Stimulated activated effector memory CD8-positive, alpha-beta T cell treated with anti-CD3 and anti-CD28 coated beads, Interleukin-12 subunit alpha, Interleukin-12 subunit beta, amount 100 ng/mL, for 72 hours (primary cell): ENCODE data around the gene NPAS3.

Experiments
- ATAC-seq: fragments of 150-1000 bp; cut with Tn5 transposase; 2 replicates; pipeline ENCODE4 v1.10.0; 2021
- DNase-seq, 2 donors: peaks; one replicate each; pipeline ENCODE4 v3.0.0; 2021 to 2022; ENCODE audit warnings: low spot score in 2 of 2
- H3K27ac Mint-ChIP-seq: one replicate; pipeline ENCODE4 v1.8.0; 2022; ENCODE audit warnings: mild to moderate bottlenecking, mixed read lengths
- H3K36me3 Mint-ChIP-seq: one replicate; pipeline ENCODE4 v1.8.0; 2022; ENCODE audit warnings: mild to moderate bottlenecking, mixed read lengths
- H3K4me1 Mint-ChIP-seq: one replicate; pipeline ENCODE4 v1.8.0; 2022; ENCODE audit warnings: mixed read lengths
- H3K4me3 Mint-ChIP-seq: one replicate; pipeline ENCODE4 v1.8.0; 2022; ENCODE audit warnings: mild to moderate bottlenecking, mixed read lengths
- H3K9me3 Mint-ChIP-seq: one replicate; pipeline ENCODE4 v1.8.0; 2022; ENCODE audit warnings: mixed read lengths

NPAS3 gene

DNA sequence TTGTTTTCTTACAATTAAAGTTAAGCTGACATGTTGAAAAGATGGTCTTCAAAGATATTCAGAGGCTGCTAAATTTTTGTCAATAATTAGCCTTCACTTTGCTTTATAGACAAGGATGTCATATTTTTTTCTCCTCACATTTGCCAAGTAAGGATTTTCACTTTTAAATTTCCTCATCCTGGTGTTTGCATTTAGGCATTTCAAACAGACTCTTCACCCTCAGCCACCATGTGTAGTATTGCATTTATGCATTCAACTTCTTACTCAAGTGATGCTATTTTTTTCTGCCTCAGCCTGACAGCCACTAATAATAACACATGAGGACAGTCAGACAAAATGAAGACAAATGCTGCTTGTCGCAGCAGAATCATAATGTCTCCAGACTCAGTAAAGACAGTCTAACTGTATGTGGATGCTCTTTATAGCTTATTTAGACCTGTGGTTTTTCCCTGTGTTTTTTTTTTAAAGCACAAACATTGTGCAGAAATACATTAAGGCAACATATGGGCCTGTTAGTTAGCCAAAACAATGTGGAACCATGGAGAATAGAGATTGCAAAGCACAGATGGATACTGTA lies 481.5 kb downstream of the NPAS3 start:
- Mint-ChIP-seq H3K4me3 (no peak overlapping the region), H3K27ac (no peak overlapping the region), H3K9me3 (peaks cover 2% of the 10 kb centered on the region), H3K4me1 (no peaks in the 10 kb centered on the region), H3K36me3 (no peaks in the 10 kb centered on the region)
- DNase-seq (no peak), ATAC-seq (no peak)

DNA sequence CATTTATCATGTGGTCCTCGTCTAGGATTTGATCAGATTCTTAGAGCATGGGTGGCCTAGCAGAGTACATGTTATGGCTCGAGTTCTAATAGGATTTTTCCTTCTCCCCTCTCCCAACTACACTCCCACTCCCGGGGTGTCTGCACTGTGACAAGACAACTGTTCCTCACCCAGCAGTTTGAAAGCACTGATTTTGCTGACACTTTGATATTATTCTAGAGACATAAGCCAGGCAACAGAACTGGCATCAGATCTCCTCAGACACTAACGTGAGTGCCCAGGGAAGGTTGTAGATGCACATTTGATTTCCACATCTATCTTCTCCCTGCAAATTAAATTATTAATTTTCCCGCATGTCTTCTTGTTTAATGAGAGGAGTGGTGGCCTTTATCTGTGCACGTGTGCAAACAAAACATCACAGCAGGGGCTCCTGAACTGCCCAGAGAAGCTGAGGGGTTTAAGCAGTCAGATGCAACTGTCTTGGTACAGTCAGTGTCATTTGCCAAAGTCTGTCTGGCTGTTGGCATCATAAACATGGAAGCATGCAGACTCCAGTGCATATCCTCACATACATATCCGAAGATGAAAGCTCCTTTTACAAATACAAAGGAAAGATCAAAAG lies 491.8 kb downstream of the NPAS3 start:
- peaks cover 2% of the 10 kb centered on the region for H3K9me3 Mint-ChIP-seq
- DNase-seq, result no peak
- H3K4me1 Mint-ChIP-seq, result no peaks in the 10 kb centered on the region
- H3K36me3 Mint-ChIP-seq, result no peaks in the 10 kb centered on the region
- no peak for ATAC-seq
- H3K27ac Mint-ChIP-seq, result no peak overlapping the region
- H3K4me3 Mint-ChIP-seq, result no peak overlapping the region

DNA sequence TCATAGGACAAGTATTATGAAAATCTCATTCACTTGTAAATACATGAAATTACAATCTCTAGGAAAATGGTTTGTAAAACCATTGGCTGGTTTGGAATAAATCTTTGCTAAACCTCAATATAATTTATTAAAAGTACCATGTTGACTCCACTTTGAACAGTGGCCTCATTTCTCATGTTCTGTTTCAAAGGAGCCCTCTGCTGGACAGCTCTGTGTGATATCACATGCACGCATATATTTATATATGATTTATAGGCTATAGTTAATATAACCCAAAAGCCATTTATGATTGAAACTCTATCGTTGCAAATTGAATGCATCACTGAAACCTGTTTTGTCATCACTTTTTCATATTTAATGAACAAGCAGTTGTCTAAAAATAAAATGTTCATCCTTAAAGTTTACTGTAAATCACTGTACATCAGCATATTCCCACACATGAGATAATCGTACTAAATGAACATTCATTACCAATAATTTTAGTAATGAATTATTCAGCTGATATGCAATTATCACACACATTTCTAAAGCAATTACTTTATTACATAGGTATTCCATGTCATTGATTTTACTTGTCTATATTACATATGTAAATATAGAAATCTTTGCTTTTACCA lies 493.8 kb downstream of the NPAS3 start:
- Mint-ChIP-seq H3K36me3 (no peaks in the 10 kb centered on the region), H3K4me3 (no peak overlapping the region), H3K9me3 (peaks cover 5% of the 10 kb centered on the region), H3K27ac (no peak overlapping the region), H3K4me1 (peaks cover 4% of the 10 kb centered on the region)
- DNase-seq, result no peak
- no peak for ATAC-seq

DNA sequence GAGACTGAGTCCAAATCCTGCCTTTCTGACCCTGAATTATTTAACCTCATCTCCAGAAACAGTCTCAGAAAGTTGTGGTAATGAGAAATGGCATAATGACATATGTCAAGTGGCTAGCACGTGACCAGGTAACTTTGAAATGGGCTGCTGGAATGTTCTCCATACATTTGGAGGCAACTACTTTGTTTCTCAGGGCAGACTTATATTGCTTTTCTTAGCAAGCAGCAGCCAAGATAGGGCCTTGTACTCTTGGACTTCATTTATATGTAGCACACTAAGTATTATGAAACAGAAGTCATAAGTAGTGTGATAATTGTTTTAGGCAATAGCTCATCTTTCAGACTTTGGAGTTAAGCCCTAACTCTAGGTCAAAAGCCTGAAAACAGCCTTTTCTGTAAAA lies 494.7 kb downstream of the NPAS3 start:
- DNase-seq (no peak), ATAC-seq (no peak)
- Mint-ChIP-seq H3K4me3 (no peak overlapping the region), H3K9me3 (peaks cover 5% of the 10 kb centered on the region), H3K27ac (no peak overlapping the region), H3K36me3 (no peaks in the 10 kb centered on the region), H3K4me1 (peaks cover 4% of the 10 kb centered on the region)

DNA sequence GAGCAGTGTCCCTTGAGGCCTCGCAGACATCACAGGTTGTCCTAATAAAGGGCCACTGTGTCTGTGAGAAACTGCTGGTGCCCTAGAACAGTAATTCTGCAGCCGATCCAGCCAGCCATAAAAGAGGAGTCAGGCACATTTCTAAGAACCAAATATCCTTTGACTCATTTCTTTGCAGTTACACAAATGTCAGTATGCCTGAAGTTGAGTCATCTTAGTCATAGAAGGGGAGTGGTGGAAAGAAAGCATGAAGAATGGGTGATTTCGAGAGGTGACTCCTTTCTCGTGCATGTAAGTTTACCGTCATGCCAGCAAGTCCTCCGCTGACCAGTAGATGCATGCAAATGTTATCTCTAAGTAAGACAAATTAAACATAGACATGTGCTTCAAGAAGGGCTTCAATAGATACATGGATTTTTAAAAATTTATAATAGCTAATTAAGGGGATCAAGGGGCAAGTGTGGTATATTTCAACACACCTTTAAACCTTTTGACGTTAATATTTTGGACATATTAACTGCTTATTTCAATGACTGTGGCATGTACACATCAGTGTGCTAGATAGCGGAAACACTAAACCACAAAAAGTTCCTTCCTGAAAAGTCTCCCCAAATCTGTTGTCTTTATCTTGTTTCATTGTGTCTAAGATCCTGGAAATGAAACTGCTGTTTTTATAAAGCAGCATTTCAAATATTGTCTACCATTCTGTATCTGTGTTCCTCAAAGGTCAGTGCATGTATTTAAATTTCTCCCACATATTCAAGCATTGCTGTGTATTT lies 497.4 kb downstream of the NPAS3 start:
- Mint-ChIP-seq H3K27ac (no peak overlapping the region), H3K4me1 (peaks cover 4% of the 10 kb centered on the region), H3K36me3 (no peaks in the 10 kb centered on the region), H3K9me3 (peaks cover 3% of the 10 kb centered on the region), H3K4me3 (no peak overlapping the region)
- ATAC-seq, result peak; percentile 94
- DNase-seq, result no peak

DNA sequence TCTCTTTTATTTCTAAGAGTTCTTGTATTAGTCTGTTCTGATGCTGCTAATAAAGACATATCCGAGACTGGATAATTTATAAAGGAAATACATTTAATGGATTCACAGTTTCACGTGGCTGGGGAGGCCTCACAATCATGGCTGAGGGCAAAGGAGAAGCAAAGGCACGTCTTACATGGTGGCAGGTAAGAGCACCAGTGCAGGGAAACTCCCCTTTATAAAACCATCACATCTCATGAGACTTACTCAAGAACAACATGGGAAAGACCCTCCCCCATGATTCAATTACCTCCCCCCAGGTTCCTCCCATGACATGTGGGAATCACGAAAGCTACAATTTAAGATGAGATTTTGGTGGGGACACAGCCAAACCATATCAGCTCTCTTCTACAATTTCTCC lies 503.0 kb downstream of the NPAS3 start:
- no peak for DNase-seq
- H3K4me1 Mint-ChIP-seq, result no peaks in the 10 kb centered on the region
- no peak overlapping the region for H3K4me3 Mint-ChIP-seq

DNA sequence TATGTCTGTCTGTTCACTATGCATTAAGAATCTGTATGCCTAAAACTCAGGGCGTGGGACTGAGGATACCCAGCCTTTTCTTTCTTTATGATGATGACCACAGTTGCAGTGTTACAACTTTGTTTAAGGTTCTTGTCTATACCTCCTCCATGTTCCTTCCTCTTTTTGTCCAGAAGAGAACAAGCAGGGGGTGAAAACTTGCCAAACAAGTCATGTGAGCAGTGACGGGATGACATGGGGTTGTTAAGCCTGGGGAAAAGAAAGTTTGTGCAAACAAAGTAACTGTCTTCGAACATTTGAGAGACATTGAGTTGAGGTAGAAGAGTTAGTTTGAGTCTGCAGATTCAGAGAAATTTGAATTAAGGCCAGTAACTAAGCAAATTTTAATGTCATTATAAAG lies 505.5 kb downstream of the NPAS3 start:
- no peak for ATAC-seq
- H3K36me3 Mint-ChIP-seq, result no peaks in the 10 kb centered on the region
- no peak for DNase-seq
- H3K27ac Mint-ChIP-seq, result no peak overlapping the region
- no peaks in the 10 kb centered on the region for H3K4me1 Mint-ChIP-seq
- H3K9me3 Mint-ChIP-seq, result no peaks in the 10 kb centered on the region
- H3K4me3 Mint-ChIP-seq, result no peak overlapping the region

More for the DNA sequence above, 503.0 kb downstream of the NPAS3 start:
- Mint-ChIP-seq H3K36me3 (no peaks in the 10 kb centered on the region), H3K9me3 (no peaks in the 10 kb centered on the region), H3K27ac (no peak overlapping the region)
- no peak for ATAC-seq

DNA sequence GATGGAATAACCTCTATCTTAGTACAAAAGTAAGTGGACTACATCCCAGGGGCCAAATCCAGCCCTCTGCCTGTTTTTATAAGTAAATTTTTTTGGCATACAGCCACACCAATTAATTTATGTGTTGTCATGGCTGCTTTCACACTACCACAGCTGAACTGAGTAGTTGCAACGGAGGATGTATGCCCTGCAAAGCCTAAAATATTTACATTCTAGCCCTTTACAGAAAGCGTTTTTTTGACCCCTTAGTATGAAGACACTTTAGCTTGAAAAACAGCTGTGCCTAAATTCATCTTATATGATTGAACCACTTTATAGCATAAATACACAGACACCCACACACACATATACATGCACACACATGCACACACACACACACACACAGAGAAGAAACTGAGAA lies 510.6 kb downstream of the NPAS3 start:
- H3K27ac Mint-ChIP-seq, result no peak overlapping the region
- H3K4me1 Mint-ChIP-seq, result peaks cover 2% of the 10 kb centered on the region
- ATAC-seq (no peak), DNase-seq (no peak)
- no peak overlapping the region for H3K4me3 Mint-ChIP-seq
- H3K9me3 Mint-ChIP-seq, result no peaks in the 10 kb centered on the region
- H3K36me3 Mint-ChIP-seq, result no peaks in the 10 kb centered on the region

DNA sequence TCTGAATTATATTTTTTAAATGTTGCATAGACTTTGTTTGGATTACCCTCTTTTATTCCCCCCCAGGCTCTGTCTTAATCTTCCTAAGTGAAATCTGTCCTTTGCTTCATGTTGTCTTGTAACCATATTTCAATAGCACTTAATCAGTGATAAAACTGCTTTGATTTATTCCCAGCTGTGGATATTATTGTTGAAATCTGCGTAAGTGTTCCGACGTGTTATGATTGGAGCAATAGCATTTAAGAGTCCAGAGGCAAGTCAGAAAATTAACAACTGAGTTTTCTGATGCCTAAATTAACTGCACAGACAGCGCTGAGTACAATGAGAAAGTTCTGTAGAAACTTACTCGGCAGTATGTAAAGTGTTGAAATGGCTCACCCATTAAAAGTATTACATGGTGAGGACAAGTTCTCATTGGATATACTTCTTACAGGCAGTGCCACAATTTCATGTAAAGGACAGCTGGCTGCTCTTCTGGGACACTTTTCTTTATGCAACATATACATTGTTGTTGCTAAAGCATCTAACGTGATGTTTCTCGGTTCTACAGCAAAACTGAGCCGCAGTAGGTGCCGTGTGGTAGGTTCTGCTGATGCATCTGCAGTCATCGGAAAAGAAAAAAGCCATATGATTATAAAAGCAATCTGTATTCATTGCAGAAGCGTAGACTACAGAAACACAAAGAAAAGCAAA lies 511.2 kb downstream of the NPAS3 start:
- H3K4me3 Mint-ChIP-seq, result no peak overlapping the region
- no peaks in the 10 kb centered on the region for H3K36me3 Mint-ChIP-seq
- peaks cover 7% of the 10 kb centered on the region for H3K4me1 Mint-ChIP-seq
- DNase-seq (no peak), ATAC-seq (no peak)
- H3K9me3 Mint-ChIP-seq, result no peaks in the 10 kb centered on the region
- H3K27ac Mint-ChIP-seq, result no peak overlapping the region

DNA sequence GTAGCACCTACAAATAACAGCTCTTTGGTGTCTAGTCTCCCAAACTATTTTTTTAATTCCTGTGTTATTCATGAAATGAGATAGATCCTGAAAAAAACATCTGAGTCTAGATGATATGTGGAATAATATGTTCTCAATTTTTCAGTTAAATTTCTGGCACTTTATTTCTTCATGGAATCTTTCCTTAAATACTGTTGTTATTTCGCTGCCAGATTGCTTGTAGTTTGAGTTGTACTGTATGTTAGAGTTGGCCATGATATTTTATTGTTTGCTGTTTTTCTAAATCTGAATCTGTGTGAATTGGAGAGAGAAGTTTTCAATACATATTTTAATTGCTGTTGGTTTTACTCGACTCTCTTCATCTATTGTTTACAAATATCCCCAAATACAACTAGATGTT lies 511.7 kb downstream of the NPAS3 start:
- peaks cover 7% of the 10 kb centered on the region for H3K4me1 Mint-ChIP-seq
- H3K9me3 Mint-ChIP-seq, result no peaks in the 10 kb centered on the region
- ATAC-seq, result no peak
- H3K36me3 Mint-ChIP-seq, result no peaks in the 10 kb centered on the region
- H3K27ac Mint-ChIP-seq, result no peak overlapping the region
- H3K4me3 Mint-ChIP-seq, result no peak overlapping the region
- DNase-seq, result no peak

DNA sequence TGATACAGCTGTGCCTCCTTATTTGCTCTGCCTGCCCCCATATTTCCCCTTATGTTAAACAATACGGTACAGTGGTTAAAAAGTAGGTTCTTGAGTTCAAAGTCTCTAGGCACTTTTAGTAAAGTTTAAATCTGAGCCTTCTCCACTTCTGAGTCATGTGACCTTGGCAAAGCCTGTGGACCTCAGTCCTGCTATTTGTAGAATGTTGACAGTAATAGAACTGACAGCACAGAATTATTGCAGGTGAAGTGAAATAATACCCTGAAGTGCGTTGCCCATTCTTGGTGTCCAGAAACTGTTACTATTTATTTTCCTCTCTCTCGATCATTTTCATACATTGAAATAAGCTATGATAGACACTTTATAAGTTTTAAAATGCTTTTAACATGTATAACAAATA lies 512.5 kb downstream of the NPAS3 start:
- ATAC-seq, result no peak
- Mint-ChIP-seq H3K27ac (no peak overlapping the region), H3K4me1 (peaks cover 7% of the 10 kb centered on the region), H3K36me3 (no peaks in the 10 kb centered on the region), H3K9me3 (no peaks in the 10 kb centered on the region), H3K4me3 (no peak overlapping the region)
- DNase-seq, result no peak

DNA sequence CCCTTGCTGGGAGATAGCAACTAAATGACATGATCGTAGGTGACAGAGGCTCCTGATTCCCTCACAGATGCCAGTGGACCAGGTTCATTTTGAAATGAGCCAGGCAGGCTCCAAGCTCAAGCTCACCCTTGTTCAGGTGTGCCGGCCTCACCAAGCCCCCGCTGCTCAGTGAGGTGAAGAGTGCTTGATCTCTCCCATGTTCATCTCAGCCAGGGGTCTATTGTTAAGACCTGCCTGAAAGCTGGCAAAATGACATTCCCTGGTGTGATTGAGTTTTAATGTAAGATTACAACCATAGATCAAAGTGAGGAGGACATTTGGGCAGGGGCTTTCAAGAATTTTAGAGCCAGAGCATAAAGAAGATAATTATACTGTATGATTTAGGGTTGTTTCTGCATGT lies 514.3 kb downstream of the NPAS3 start:
- DNase-seq (no peak), ATAC-seq (no peak)
- no peak overlapping the region for H3K27ac Mint-ChIP-seq
- H3K9me3 Mint-ChIP-seq, result no peaks in the 10 kb centered on the region
- H3K4me1 Mint-ChIP-seq, result peaks cover 7% of the 10 kb centered on the region
- H3K4me3 Mint-ChIP-seq, result no peak overlapping the region
- H3K36me3 Mint-ChIP-seq, result no peaks in the 10 kb centered on the region

DNA sequence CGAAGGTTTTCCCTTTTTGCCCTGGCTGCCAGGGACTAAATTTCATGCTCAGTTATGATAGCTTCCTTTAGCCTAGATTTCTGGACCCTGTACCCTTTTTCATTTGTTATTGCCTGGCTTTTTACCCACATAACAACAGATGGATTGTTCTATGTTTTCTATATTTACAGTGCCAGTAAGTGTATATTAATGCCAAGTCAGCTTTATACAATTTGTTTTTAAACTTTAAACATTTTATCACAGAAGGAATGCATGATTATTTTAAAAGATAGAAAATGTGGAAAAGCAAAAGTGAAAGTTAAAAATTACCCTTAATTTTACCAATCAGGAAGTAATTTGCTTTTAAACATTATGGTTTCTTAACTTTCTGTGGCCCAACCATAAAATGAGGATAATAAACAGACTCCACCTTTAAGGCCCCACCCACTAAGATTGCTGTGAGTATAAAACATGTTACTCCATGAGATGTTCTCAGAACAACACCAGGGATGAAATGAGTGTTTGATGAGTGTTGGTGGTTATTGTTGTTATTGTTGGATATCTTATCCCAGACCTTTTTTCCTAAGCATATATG lies 515.4 kb downstream of the NPAS3 start:
- H3K4me3 Mint-ChIP-seq, result no peak overlapping the region
- H3K4me1 Mint-ChIP-seq, result peaks cover 7% of the 10 kb centered on the region
- H3K36me3 Mint-ChIP-seq, result no peaks in the 10 kb centered on the region
- H3K9me3 Mint-ChIP-seq, result no peaks in the 10 kb centered on the region
- DNase-seq (no peak), ATAC-seq (no peak)
- H3K27ac Mint-ChIP-seq, result no peak overlapping the region

DNA sequence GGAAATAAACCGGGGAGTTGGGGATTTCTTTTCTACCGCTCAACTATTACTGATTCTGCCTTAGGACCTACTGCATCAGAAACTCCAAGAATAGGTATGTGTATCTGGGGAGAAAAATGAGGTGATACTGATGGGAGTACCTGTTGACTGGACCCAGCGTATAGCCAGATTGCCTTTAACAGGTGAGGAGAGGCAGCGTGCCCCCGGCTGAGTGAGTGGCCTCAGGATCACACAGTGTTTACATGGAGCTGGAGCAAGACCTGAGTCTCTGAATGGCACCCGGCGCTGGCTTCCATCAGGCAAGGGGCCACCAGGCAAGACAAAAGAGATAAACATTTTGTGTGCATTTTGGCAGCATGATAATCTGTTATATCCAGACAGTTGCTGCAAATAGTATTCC lies 516.0 kb downstream of the NPAS3 start:
- H3K36me3 Mint-ChIP-seq, result no peaks in the 10 kb centered on the region
- no peak overlapping the region for H3K4me3 Mint-ChIP-seq
- H3K27ac Mint-ChIP-seq, result no peak overlapping the region
- ATAC-seq (no peak), DNase-seq (no peak)
- H3K9me3 Mint-ChIP-seq, result no peaks in the 10 kb centered on the region
- peaks cover 7% of the 10 kb centered on the region for H3K4me1 Mint-ChIP-seq

DNA sequence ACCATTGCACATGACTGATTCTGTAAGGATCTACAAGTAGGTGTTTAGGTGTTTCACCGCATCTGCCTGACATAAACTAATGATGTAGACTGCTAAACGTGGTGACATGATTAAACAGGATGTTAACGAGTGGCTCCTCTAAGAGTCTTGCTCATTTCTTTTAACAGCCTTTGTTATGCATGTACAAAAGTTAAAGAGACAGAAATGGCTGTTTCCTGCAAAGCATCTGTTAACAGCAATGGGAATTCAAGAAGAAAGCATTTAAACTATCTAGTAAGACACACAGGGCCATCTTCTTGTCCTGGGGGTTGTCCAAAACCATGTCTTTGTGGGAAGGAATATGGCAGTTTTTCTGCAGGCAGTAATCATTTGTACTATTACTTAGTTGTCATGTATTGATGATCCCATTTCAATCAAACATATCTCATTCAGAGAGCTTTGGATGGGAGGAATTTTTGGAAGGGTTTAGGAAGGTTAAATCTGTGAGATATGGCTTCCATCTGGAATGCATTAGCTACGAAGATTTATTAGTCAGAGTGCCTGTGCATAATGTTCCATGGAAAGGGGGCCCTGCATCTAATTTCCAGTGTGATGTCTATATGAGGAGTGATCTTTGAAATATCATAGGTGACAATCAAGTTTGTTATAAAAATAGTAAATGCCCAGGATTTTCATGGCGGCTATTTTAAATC lies 517.1 kb downstream of the NPAS3 start:
- Mint-ChIP-seq H3K9me3 (no peaks in the 10 kb centered on the region), H3K4me3 (no peak overlapping the region), H3K27ac (no peak overlapping the region), H3K36me3 (no peaks in the 10 kb centered on the region), H3K4me1 (peaks cover 7% of the 10 kb centered on the region)
- DNase-seq (no peak), ATAC-seq (no peak)
